Liver (tissue), 9 donors: ENCODE data around the gene MEST. TPM values are rescaled to one million over a fixed set of nuclear protein-coding genes. Genes with fewer than 3 reads are reported as not detected.
A peak's percentile ranks its signal among the peaks of the same experiment; 100 is the strongest.

Experiments used
- DNase-seq: peaks from one replicate; pipeline ENCODE4 v3.0.0-alpha.2; 2017; ENCODE audit warnings: low spot score
- H3K27ac ChIP-seq, 2 donors: one replicate each; pipeline ENCODE4 v1.7.0; 2013; ENCODE audit warnings: inconsistent platforms in 2 of 2, low read length in 2 of 2, control low read depth in 1 of 2, low read depth in 1 of 2, mild to moderate bottlenecking in 1 of 2
- H3K27me3 ChIP-seq, 4 donors: one replicate each; pipeline versions ENCODE4 v1.6.1 to v1.7.0; 2013; ENCODE audit warnings: low read length in 3 of 4, inconsistent platforms in 1 of 4, mild to moderate bottlenecking in 1 of 4, moderate library complexity in 1 of 4; ENCODE audit not compliant: control insufficient read depth in 4 of 4, insufficient read depth in 4 of 4
- H3K36me3 ChIP-seq, 4 donors: one replicate each; pipeline versions ENCODE4 v1.6.1 to v1.7.0; 2013; ENCODE audit warnings: low read length in 3 of 4, mild to moderate bottlenecking in 3 of 4, low read depth in 1 of 4, moderate library complexity in 1 of 4; ENCODE audit not compliant: control insufficient read depth in 4 of 4, insufficient read depth in 3 of 4
- H3K4me1 ChIP-seq, 4 donors: one replicate each; pipeline versions ENCODE4 v1.6.1 to v1.7.0; 2013; ENCODE audit warnings: low read length in 3 of 4, mild to moderate bottlenecking in 3 of 4, moderate library complexity in 1 of 4; ENCODE audit not compliant: control insufficient read depth in 4 of 4, insufficient read depth in 4 of 4
- H3K4me3 ChIP-seq, 3 donors: one replicate each; pipeline versions ENCODE4 v1.6.1 to v1.7.0; 2013; ENCODE audit warnings: low read length in 3 of 3, control low read depth in 1 of 3, low read depth in 1 of 3, mild to moderate bottlenecking in 1 of 3
- H3K9ac ChIP-seq, 2 donors: one replicate each; pipeline ENCODE4 v1.7.0; 2013; ENCODE audit warnings: low read length in 2 of 2, mild to moderate bottlenecking in 2 of 2, moderate library complexity in 2 of 2, control low read depth in 1 of 2, low read depth in 1 of 2
- H3K9me3 ChIP-seq, 4 donors: one replicate each; pipeline versions ENCODE4 v1.6.1 to v1.7.0; 2013; ENCODE audit warnings: low read length in 3 of 4; ENCODE audit not compliant: control insufficient read depth in 4 of 4
- EGR1 ChIP-seq, 2 donors: IDR thresholded peaks; 2 replicates each; pipeline ENCODE4 v1.6.1; 2016 to 2018; ENCODE audit warnings: antibody characterized with exemption in 2 of 2, low read depth in 2 of 2
- FOXA1 ChIP-seq: IDR thresholded peaks from 2 replicates; pipeline ENCODE4 v1.6.1; 2016; ENCODE audit warnings: antibody characterized with exemption
- FOXA2 ChIP-seq: IDR thresholded peaks from 2 replicates; pipeline ENCODE4 v1.6.1; 2016; ENCODE audit warnings: antibody characterized with exemption
- GABPA ChIP-seq, 2 donors: IDR thresholded peaks in 1 of 2; conservative IDR thresholded peaks in 1 of 2; 2 replicates each; pipeline ENCODE4 v1.6.1; 2016; ENCODE audit warnings: antibody characterized with exemption in 2 of 2, mild to moderate bottlenecking in 1 of 2, moderate library complexity in 1 of 2
- HNF4A ChIP-seq, 2 donors: conservative IDR thresholded peaks; 2 replicates each; pipeline ENCODE4 v1.6.1; 2016; ENCODE audit warnings: antibody characterized with exemption in 2 of 2, mild to moderate bottlenecking in 2 of 2
- HNF4G ChIP-seq: IDR thresholded peaks from 2 replicates; pipeline ENCODE4 v1.6.1; 2016; ENCODE audit warnings: antibody characterized with exemption
- JUND ChIP-seq, 2 donors: IDR thresholded peaks; 2 replicates each; pipeline ENCODE4 v1.6.1; 2016; ENCODE audit warnings: antibody characterized with exemption in 2 of 2
- NR2F2 ChIP-seq: IDR thresholded peaks from 2 replicates; pipeline ENCODE4 v1.6.1; 2016; ENCODE audit warnings: antibody characterized with exemption
- RAD21 ChIP-seq, 2 donors: IDR thresholded peaks; 2 replicates each; pipeline ENCODE4 v1.6.1; 2016; ENCODE audit warnings: antibody characterized with exemption in 2 of 2, mild to moderate bottlenecking in 2 of 2
- RXRA ChIP-seq, 2 donors: IDR thresholded peaks; 2 replicates each; pipeline ENCODE4 v1.6.1; 2017 to 2018; ENCODE audit warnings: antibody characterized with exemption in 2 of 2, mild to moderate bottlenecking in 1 of 2
- SP1 ChIP-seq: IDR thresholded peaks from 2 replicates; pipeline ENCODE4 v1.6.1; 2018; ENCODE audit warnings: antibody characterized with exemption, mild to moderate bottlenecking
- TAF1 ChIP-seq: conservative IDR thresholded peaks from 2 replicates; pipeline ENCODE4 v1.6.1; 2016; ENCODE audit warnings: antibody characterized with exemption, mild to moderate bottlenecking
- YY1 ChIP-seq: IDR thresholded peaks from 2 replicates; pipeline ENCODE4 v1.6.1; 2016; ENCODE audit warnings: antibody characterized with exemption, mild to moderate bottlenecking
- WGBS: extraction: QIAGEN DNeasy Blood & Tissue Kit; methylation state at CpG from one replicate; pipeline ENCODE4 v1.1.7; 2013; 5-methylcytosine and 5-hydroxymethylcytosine counted together
- polyA plus RNA-seq, 2 donors: library from polyadenylated mRNA; stranded (reverse) in 1 of 2; unstranded in 1 of 2; fragments of 200-250 nt in 1 of 2; fragments of >200 nt in 1 of 2; fragmentation: Nextera tagmentation in 1 of 2; extraction: Ambion mirVana in 1 of 2; gene quantifications; one replicate each; pipeline versions ENCODE4 v1.2.1 to v1.2.3, GENCODE V29; 2013 to 2015
- total RNA-seq, 2 donors: library from RNA; depleted of rRNA; stranded (reverse); fragments of >200 nt; gene quantifications; one replicate each; pipeline ENCODE4 v1.2.3, GENCODE V29; 2014
- TF ChIP-seq, protein P1 (sequence below): IDR thresholded peaks from 2 replicates; pipeline ENCODE4 v1.6.1; 2016; ENCODE audit warnings: antibody characterized with exemption
- TF ChIP-seq, protein P2 (sequence below): fragments of 150-350 bp; IDR thresholded peaks from 2 replicates; pipeline ENCODE4 v1.5.1; 2017; ENCODE audit warnings: improper control_type of control experiment, low read depth, low read length; ENCODE audit not compliant: missing input control
- TF ChIP-seq, protein P3 (sequence below): IDR thresholded peaks from 2 replicates; pipeline ENCODE4 v1.6.1; 2016; ENCODE audit warnings: antibody characterized with exemption
- TF ChIP-seq, protein P4 (sequence below): IDR thresholded peaks from 2 replicates; pipeline ENCODE4 v1.6.1; 2016; ENCODE audit warnings: antibody characterized with exemption, mild to moderate bottlenecking
- TF ChIP-seq, protein P5 (sequence below): IDR thresholded peaks from 2 replicates; pipeline ENCODE4 v1.6.1; 2016; ENCODE audit warnings: antibody characterized with exemption
- donor health status: healthy.
- donor health status: healthy.
- donor health status: healthy.
- donor health status: healthy.
- donor health status: healthy.

MEST gene
- total and polyA plus RNA-seq, 4 donors, result 12.6 to 42.4 (median 23.0) TPM

DNA sequence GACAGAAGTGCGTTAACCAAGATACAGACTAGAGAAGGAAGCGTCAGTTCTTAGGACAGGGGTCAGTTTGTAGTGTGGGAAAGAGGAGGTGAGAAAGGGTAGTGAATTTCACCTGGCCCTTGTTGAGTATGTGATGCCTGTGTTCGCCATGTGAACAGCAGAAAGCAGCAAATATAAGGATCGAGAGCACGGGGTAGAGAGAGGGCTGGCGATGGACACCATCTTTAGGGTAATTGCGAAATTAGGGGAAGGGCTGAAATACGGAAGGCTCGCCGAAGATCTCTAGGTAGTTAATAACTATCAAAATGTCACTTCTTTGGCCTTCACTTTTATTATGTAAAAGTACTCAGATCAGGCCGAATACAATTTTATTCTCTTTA, 6.2 kb upstream of the MEST start (continued):
- no peak for TF ChIP-seq EGR1 (IDR thresholded peaks at IDR 0.05; ENCODE audit: low read depth in 2 of 2)
- no peak for TF ChIP-seq RXRA (IDR thresholded peaks at IDR 0.05)
- TF ChIP-seq GABPA (IDR thresholded peaks at IDR 0.05 in 1 of 2, conservative IDR thresholded peaks at IDR 0.05 in 1 of 2), result no peak
- TF ChIP-seq FOXA2, result no peak
- no peak for TF ChIP-seq FOXA1
- TF ChIP-seq, protein P1, sequence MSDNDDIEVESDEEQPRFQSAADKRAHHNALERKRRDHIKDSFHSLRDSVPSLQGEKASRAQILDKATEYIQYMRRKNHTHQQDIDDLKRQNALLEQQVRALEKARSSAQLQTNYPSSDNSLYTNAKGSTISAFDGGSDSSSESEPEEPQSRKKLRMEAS, result no peak
- no peak for TF ChIP-seq HNF4A (conservative IDR thresholded peaks at IDR 0.05)
- TF ChIP-seq, protein P2, sequence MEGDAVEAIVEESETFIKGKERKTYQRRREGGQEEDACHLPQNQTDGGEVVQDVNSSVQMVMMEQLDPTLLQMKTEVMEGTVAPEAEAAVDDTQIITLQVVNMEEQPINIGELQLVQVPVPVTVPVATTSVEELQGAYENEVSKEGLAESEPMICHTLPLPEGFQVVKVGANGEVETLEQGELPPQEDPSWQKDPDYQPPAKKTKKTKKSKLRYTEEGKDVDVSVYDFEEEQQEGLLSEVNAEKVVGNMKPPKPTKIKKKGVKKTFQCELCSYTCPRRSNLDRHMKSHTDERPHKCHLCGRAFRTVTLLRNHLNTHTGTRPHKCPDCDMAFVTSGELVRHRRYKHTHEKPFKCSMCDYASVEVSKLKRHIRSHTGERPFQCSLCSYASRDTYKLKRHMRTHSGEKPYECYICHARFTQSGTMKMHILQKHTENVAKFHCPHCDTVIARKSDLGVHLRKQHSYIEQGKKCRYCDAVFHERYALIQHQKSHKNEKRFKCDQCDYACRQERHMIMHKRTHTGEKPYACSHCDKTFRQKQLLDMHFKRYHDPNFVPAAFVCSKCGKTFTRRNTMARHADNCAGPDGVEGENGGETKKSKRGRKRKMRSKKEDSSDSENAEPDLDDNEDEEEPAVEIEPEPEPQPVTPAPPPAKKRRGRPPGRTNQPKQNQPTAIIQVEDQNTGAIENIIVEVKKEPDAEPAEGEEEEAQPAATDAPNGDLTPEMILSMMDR, result no peak
- TF ChIP-seq, protein P3, sequence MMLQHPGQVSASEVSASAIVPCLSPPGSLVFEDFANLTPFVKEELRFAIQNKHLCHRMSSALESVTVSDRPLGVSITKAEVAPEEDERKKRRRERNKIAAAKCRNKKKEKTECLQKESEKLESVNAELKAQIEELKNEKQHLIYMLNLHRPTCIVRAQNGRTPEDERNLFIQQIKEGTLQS, result no peak

DNA sequence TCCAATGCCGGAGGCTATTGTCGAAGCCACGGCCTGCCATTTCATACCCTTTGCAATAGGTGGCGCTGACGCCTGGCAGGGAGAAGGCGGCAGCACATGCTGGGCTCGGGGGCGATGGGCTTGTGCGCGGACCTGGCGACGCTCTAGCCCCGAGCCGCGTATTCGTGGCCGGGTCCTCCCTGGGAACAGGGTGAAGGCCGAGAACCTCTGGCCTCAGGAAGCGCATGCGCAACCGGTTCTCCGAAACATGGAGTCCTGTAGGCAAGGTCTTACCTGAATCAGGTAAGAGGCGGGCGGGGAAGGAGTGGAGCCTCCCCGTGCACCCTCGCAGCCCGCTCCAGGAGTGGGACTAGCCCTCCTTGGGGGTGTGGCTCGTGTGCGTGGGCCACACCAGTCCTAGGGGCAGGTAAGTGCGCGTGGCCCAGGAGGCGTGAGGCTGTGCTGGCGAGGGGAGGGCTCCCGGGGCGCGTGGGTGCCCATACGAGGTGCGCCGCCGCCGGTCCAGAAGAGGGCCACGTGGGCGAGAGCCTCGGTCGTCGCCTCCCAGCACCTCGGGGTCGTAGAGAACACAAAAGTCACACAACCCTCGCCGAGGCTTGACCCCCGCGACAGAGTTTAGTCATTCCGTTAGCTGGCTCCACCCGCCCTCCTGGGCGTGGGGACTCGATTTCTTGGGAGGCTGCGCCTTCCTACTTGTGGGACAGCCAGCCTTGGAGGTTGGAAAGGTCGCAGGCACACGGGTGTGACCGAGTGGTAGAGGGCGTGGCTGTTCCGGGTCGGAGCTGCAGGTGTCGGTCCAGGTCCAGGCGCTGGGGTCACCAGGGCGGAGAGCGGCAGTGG, 5.6 kb upstream of the MEST start:
- Histone ChIP-seq H3K9me3 (no peaks in the 10 kb centered on the region), H3K27ac (peak overlapping the region in 1 of 2 donors; percentile 57), H3K4me3 (peak overlapping the region; percentile 58 to 93 (median 60)), H3K36me3 (no peaks in the 10 kb centered on the region), H3K4me1 (peaks cover 0 to 12% (median 9%) of the 10 kb centered on the region in 4 donors), H3K27me3 (no peaks in the 10 kb centered on the region), H3K9ac (no peak overlapping the region)
- 7% methylated on average over 67 of the region's 67 CpGs for WGBS
- TF ChIP-seq GABPA (IDR thresholded peaks at IDR 0.05 in 1 of 2, conservative IDR thresholded peaks at IDR 0.05 in 1 of 2) (no peak), YY1 (peak; percentile 92), RAD21 (IDR thresholded peaks at IDR 0.05) (peak; percentile 78 to 85), FOXA1 (peak; percentile 6), TAF1 (no peak), RXRA (IDR thresholded peaks at IDR 0.05) (peak; percentile 22 to 27), HNF4A (conservative IDR thresholded peaks at IDR 0.05) (peak in 1 of 2 donors; percentile 60), EGR1 (IDR thresholded peaks at IDR 0.05; ENCODE audit: low read depth in 2 of 2) (no peak), JUND (IDR thresholded peaks at IDR 0.05) (no peak), FOXA2 (no peak), NR2F2 (no peak), HNF4G (no peak), SP1 (peak; percentile 11)
- TF ChIP-seq, protein P4, sequence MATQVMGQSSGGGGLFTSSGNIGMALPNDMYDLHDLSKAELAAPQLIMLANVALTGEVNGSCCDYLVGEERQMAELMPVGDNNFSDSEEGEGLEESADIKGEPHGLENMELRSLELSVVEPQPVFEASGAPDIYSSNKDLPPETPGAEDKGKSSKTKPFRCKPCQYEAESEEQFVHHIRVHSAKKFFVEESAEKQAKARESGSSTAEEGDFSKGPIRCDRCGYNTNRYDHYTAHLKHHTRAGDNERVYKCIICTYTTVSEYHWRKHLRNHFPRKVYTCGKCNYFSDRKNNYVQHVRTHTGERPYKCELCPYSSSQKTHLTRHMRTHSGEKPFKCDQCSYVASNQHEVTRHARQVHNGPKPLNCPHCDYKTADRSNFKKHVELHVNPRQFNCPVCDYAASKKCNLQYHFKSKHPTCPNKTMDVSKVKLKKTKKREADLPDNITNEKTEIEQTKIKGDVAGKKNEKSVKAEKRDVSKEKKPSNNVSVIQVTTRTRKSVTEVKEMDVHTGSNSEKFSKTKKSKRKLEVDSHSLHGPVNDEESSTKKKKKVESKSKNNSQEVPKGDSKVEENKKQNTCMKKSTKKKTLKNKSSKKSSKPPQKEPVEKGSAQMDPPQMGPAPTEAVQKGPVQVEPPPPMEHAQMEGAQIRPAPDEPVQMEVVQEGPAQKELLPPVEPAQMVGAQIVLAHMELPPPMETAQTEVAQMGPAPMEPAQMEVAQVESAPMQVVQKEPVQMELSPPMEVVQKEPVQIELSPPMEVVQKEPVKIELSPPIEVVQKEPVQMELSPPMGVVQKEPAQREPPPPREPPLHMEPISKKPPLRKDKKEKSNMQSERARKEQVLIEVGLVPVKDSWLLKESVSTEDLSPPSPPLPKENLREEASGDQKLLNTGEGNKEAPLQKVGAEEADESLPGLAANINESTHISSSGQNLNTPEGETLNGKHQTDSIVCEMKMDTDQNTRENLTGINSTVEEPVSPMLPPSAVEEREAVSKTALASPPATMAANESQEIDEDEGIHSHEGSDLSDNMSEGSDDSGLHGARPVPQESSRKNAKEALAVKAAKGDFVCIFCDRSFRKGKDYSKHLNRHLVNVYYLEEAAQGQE, result no peak
- TF ChIP-seq, protein P1, result peak; percentile 94
- TF ChIP-seq, protein P5, sequence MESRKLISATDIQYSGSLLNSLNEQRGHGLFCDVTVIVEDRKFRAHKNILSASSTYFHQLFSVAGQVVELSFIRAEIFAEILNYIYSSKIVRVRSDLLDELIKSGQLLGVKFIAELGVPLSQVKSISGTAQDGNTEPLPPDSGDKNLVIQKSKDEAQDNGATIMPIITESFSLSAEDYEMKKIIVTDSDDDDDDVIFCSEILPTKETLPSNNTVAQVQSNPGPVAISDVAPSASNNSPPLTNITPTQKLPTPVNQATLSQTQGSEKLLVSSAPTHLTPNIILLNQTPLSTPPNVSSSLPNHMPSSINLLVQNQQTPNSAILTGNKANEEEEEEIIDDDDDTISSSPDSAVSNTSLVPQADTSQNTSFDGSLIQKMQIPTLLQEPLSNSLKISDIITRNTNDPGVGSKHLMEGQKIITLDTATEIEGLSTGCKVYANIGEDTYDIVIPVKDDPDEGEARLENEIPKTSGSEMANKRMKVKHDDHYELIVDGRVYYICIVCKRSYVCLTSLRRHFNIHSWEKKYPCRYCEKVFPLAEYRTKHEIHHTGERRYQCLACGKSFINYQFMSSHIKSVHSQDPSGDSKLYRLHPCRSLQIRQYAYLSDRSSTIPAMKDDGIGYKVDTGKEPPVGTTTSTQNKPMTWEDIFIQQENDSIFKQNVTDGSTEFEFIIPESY, result no peak
- TF ChIP-seq, protein P3, result no peak
- TF ChIP-seq, protein P2, result peak; percentile 74
- peak; percentile 67 for DNase-seq
